Heart right ventricle (tissue), 16 donors: ENCODE results near the gene GPAT2. TPM values are rescaled to one million over a fixed set of nuclear protein-coding genes. Genes with fewer than 3 reads are reported as not detected.
"Not testable (repeated sequence)": the region's sequence is repeated elsewhere in the genome, so short reads cannot be mapped to it uniquely, and the experiment has no call there.

Experiments
- ATAC-seq, 8 donors: fragments of 200-7000 bp; cut with Tn5 transposase; one replicate each; pipeline ENCODE4 v1.9.1; 2020; ENCODE audit warnings: mild to moderate bottlenecking in 8 of 8, moderate library complexity in 8 of 8, moderate number of reproducible peaks in 1 of 8
- DNase-seq, 2 donors: peaks; one replicate each; pipeline ENCODE4 v3.0.0-alpha.2; 2020
- H3K27ac ChIP-seq, 10 donors: fragments of 200-600 bp; sonication (generic) in 2 of 10; one replicate each; pipeline versions ENCODE4 v1.5.0 to v1.8.0; 2020 to 2022; ENCODE audit warnings: mild to moderate bottlenecking in 3 of 10
- H3K27me3 ChIP-seq, 7 donors: fragments of 200-600 bp; one replicate each; pipeline ENCODE4 v1.8.0; 2021 to 2022; ENCODE audit warnings: mild to moderate bottlenecking in 2 of 7
- H3K36me3 ChIP-seq, 9 donors: fragments of 200-600 bp; sonication (generic) in 1 of 9; one replicate each; pipeline versions ENCODE4 v1.5.0 to v1.8.0; 2020 to 2022; ENCODE audit warnings: mild to moderate bottlenecking in 2 of 9
- H3K4me1 ChIP-seq, 9 donors: fragments of 200-600 bp; sonication (generic) in 1 of 9; one replicate each; pipeline versions ENCODE4 v1.5.0 to v1.8.0; 2020 to 2022; ENCODE audit warnings: mild to moderate bottlenecking in 4 of 9
- H3K4me3 ChIP-seq, 10 donors: fragments of 200-600 bp; sonication (generic) in 2 of 10; one replicate each; pipeline versions ENCODE4 v1.5.0 to v1.8.0; 2020 to 2022; ENCODE audit warnings: mild to moderate bottlenecking in 7 of 10, moderate library complexity in 2 of 10
- H3K9me3 ChIP-seq, 11 donors: fragments of 200-600 bp in 10 of 11; sonication (generic) in 2 of 11; one replicate each; pipeline versions ENCODE4 v1.5.0 to v1.8.0; 2013 to 2022; ENCODE audit warnings: mild to moderate bottlenecking in 2 of 11, control low read depth in 1 of 11, moderate library complexity in 1 of 11
- CTCF ChIP-seq, 9 donors: fragments of 200-600 bp; sonication (generic) in 2 of 9; IDR thresholded peaks; one replicate each; pipeline versions ENCODE4 v1.5.0 to v1.8.0; 2021 to 2022; ENCODE audit warnings: antibody characterized with exemption in 9 of 9, mild to moderate bottlenecking in 5 of 9, moderate library complexity in 1 of 9
- WGBS, 2 donors: extraction: QIAGEN DNeasy Blood & Tissue Kit; methylation state at CpG; one replicate each; pipeline ENCODE4 v1.1.7; 2013; ENCODE audit warnings: inconsistent platforms in 1 of 2; 5-methylcytosine and 5-hydroxymethylcytosine counted together
- intact Hi-C, 10 donors: fragments of 100-400 bp; cut with DNase I; formaldehyde crosslinking; loops; one replicate each; pipeline versions ENCODE4 v1.11.1 to v1.14.2; 2022
- polyA plus RNA-seq, 2 donors: library from polyadenylated mRNA; stranded (reverse); fragments of 200-250 nt; gene quantifications; one replicate each; pipeline ENCODE4 v1.2.3, GENCODE V29; 2013
- total RNA-seq, 10 donors: library from RNA; stranded (reverse); fragmentation: NEBNext Ultra II Directional in 3 of 10; extraction: Animal tissue kit (Norgen Biotek cat#: 25700) in 3 of 10; gene quantifications; one replicate each; pipeline versions ENCODE4 v1.2.1 to v1.2.4, GENCODE V29; 2021 to 2023
- donor health status: Arrhythmogenic right ventricular cardiomyopathy.
- donor health status: ischemic (EF 13 %, LVEDD 7.1; RV severe dilation, severe dysfunction).
- donor health status: healthy with polysubstance abuse.
- donor health status: DM: no; HTN: yes; CAD: no.
- donor health status: DM: no; HTN: no; CAD: no.
- donor health status: ischemic (EF 25% LVEDD 6.9; RV normal size, moderate dysfunction).
- donor health status: ischemic (EF 25% LVEDD 5.7; RV mildly dilated, moderate dysfunction).
- donor health status: healthy.
- donor health status: DM: yes; HTN: yes; CAD: no.
- donor health status: Ischemic cardiomyopathy.
- donor health status: ischemic (EF 35%, LVEDD 5.7; RV mildly dilated, moderate dysfunction).
- donor health status: nonischemic (EF 11% LVEDD 7.7; RV severe dilation, severe dysfunction).
- donor health status: DM: yes; HTN: yes; CAD: no.
- donor health status: PGD.
- donor health status: ischemic (EF 29% LVEDD 5.4; RV normal size, mild dysfunction).
- donor health status: nonischemic (EF 23%, LVEDD 6.1; RV moderate dilation, normal function).

GPAT2 gene
- total and polyA plus RNA-seq, 12 donors: 1.7 to 21.6 (median 4.3) TPM

DNA sequence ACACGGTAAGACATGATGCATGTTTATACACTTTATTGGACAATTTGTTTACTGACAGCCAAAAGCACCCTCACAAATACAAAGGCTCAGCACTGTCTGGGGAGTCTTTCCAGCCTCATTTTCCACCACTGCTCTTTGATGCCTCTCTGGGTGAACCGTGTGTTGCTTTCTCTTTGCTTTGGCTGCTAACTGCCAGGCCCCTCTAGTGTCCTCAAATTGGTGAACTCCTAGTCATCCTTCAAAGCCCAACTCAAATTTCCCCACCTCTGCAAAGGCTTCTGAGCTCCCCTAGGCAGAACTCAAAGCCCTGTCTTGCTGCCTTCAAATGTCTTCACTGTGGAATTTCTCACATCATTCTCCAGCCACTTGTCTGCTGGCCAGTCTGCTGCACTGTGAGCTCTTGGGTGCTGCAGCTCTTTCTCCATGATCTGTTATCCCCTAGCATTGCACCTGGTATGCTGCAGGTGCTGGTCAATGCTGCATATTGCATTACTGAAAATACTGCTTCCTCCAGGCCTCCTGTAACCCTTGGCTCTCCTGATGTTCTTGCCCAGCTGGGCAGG lies 32.5 kb upstream of the GPAT2 start:
- H3K36me3 ChIP-seq, DNase-seq, H3K9me3 ChIP-seq, H3K27ac ChIP-seq, ATAC-seq, H3K27me3 ChIP-seq, H3K4me3 ChIP-seq: not testable (repeated sequence)
- WGBS, 2 donors: 87 to 89% methylated on average over 2 of the region's 2 CpGs
- intact Hi-C loops: loop anchor here in 2 of 10 donors (10.0 kb wide), 2 partner anchors 48 to 1708 kb away; partner anchors contain the start of gene ADRA2B (in 1 of the 2)
- peaks cover 0 to 12% (median 3%) of the 10 kb centered on the region in 9 donors for H3K4me1 ChIP-seq

DNA sequence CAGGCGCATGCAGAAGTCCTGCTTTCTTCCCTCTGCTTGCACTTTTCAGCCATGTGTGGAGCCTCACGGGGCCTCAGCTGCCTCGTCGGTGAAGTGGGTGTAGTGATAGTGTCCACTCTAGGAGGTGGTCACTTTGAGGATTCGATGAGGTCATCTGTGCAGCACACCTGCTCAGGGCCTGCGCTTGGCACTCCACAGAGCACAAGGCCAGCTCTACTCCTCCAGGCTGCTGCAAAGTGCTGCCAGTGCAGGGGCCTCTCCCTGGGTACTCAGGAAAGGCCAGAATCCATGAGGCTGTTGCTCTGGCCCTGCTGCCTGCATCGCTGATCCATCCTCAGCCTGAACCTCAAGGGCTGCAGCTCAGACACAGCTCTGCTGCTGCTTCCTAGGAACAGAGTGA lies 31.8 kb upstream of the GPAT2 start:
- not testable (repeated sequence) for H3K36me3 ChIP-seq, H3K4me3 ChIP-seq, ATAC-seq, H3K27ac ChIP-seq, H3K27me3 ChIP-seq, DNase-seq, H3K9me3 ChIP-seq
- intact Hi-C loops: loop anchor here in 2 of 10 donors (10.0 kb wide), 2 partner anchors 48 to 1708 kb away; partner anchors contain the start of gene ADRA2B (in 1 of the 2)
- peaks cover 0 to 10% (median 0%) of the 10 kb centered on the region in 9 donors for H3K4me1 ChIP-seq
- 87 to 92% methylated on average over 5 of the region's 7 CpGs for WGBS, 2 donors

GRCh38 chr2:96065954-96066353 lies 31.2 kb upstream of the GPAT2 start:
- H3K9me3 ChIP-seq, H3K4me1 ChIP-seq, DNase-seq, ATAC-seq, H3K36me3 ChIP-seq, H3K4me3 ChIP-seq, H3K27me3 ChIP-seq, H3K27ac ChIP-seq: not testable (repeated sequence)
- intact Hi-C loops: loop anchor here in 3 of 10 donors (2.0 to 10.0 kb wide), 3 partner anchors 49 to 1709 kb away; partner anchors contain the start of gene ADRA2B (in 2 of the 3)
- 87 to 89% methylated on average over 4 of the region's 4 CpGs for WGBS, 2 donors

GRCh38 chr2:96065381-96065930 lies 30.7 kb upstream of the GPAT2 start:
- 85% methylated on average over 4 of the region's 4 CpGs for WGBS, 2 donors
- intact Hi-C loops: loop anchor here in 3 of 10 donors (2.0 to 10.0 kb wide), 3 partner anchors 49 to 1709 kb away; partner anchors contain the start of gene ADRA2B (in 2 of the 3)
- Histone ChIP-seq H3K27ac (no peak overlapping the region), H3K36me3 (no peaks in the 10 kb centered on the region), H3K4me3 (no peak overlapping the region), H3K4me1 (peaks cover 0 to 5% (median 0%) of the 10 kb centered on the region in 9 donors), H3K9me3 (no peaks in the 10 kb centered on the region), H3K27me3 (no peaks in the 10 kb centered on the region)
- no peak for DNase-seq
- TF ChIP-seq CTCF (IDR thresholded peaks at IDR 0.05): no peak
- no peak for ATAC-seq

- not testable (repeated sequence) for H3K36me3 ChIP-seq, DNase-seq, ATAC-seq, H3K27me3 ChIP-seq, H3K4me3 ChIP-seq, H3K4me1 ChIP-seq, H3K9me3 ChIP-seq, H3K27ac ChIP-seq
- intact Hi-C loops: loop anchor here in 3 of 10 donors (2.0 to 10.0 kb wide), 3 partner anchors 50 to 1710 kb away; partner anchors contain the start of gene ADRA2B (in 2 of the 3)
Measured at GRCh38 chr2:96064760-96065159, 30.0 kb upstream of the GPAT2 start.

DNA sequence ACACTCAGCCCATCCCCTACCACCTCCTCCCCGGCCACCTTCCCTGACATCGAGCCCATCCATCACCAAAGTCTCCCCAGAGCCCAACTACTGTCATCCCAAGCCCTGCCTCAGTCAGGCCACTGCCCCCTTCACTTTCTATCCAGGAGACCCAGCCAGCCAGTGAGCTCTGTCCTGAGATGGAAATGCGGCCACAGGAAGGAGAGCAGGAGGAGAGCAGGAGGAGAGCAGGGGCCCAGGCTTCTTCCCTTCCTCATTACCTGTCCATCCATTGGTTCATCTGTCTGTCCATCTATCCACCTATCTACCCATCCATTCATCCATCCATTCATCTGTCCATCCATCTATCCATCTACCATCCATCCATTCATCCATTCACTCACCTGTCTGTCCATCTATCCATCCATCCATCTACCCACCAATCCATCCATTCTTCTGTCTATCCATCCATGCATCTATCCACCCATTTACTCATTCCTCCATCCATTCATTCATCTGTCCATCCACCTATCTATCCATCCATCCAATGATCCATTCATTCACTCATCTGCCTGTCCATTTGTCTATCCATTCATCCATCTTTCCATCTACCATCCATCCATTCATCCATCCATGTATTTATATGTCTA lies 29.4 kb upstream of the GPAT2 start:
- intact Hi-C loops: loop anchor here in 3 of 10 donors (2.0 to 10.0 kb wide), 3 partner anchors 51 to 1711 kb away; partner anchors contain the start of gene ADRA2B (in 2 of the 3)
- not testable (repeated sequence) for H3K9me3 ChIP-seq, H3K27ac ChIP-seq, H3K27me3 ChIP-seq, H3K36me3 ChIP-seq, H3K4me1 ChIP-seq, H3K4me3 ChIP-seq, DNase-seq, ATAC-seq
- WGBS, 2 donors: 82 to 87% methylated on average over 1 of the region's 3 CpGs
